DOHH2 (cell line): Measurements from ENCODE around the gene VSIG10L2.
"Not testable (repeated sequence)": the region's sequence is repeated elsewhere in the genome, so short reads cannot be mapped to it uniquely, and the experiment has no call there.

ENCODE experiments used
- H3F3A ChIP-seq: fragments of 200-600 bp; sonication (generic), shearing (Covaris generic); 2 replicates; pipeline ENCODE4 v1.6.0; 2016; ENCODE audit warnings: antibody characterized with exemption, mild to moderate bottlenecking; ENCODE audit not compliant: control insufficient read depth, insufficient read depth
- H3K27ac ChIP-seq: fragments of 200-600 bp; sonication (generic); 2 replicates; pipeline ENCODE4 v1.5.1; 2014; ENCODE audit warnings: low read depth, mild to moderate bottlenecking, low read length, moderate library complexity
- H3K27me3 ChIP-seq: fragments of 200-600 bp; sonication (generic); 2 replicates; pipeline ENCODE4 v1.6.1; 2014; ENCODE audit warnings: mild to moderate bottlenecking, low read length, mixed read lengths; ENCODE audit not compliant: control insufficient read depth
- H3K36me3 ChIP-seq: fragments of 200-600 bp; sonication (generic); 2 replicates; pipeline ENCODE4 v1.6.1; 2014; ENCODE audit warnings: mild to moderate bottlenecking, low read length, moderate library complexity, mixed read lengths; ENCODE audit not compliant: control insufficient read depth
- H3K4me1 ChIP-seq: fragments of 200-600 bp; sonication (generic); 2 replicates; pipeline ENCODE4 v1.6.1; 2014; ENCODE audit warnings: mild to moderate bottlenecking, low read length, mixed read lengths; ENCODE audit not compliant: control insufficient read depth
- H3K4me2 ChIP-seq: fragments of 200-600 bp; sonication (generic); 2 replicates; pipeline ENCODE4 v1.6.0; 2014; ENCODE audit warnings: mild to moderate bottlenecking, low read length, moderate library complexity
- H3K4me3 ChIP-seq: fragments of 200-600 bp; sonication (generic); 2 replicates; pipeline ENCODE4 v1.5.1; 2014; ENCODE audit warnings: mild to moderate bottlenecking, low read length, mixed read lengths
- H3K79me2 ChIP-seq: fragments of 200-600 bp; sonication (generic); 2 replicates; pipeline ENCODE4 v1.6.1; 2014; ENCODE audit warnings: mild to moderate bottlenecking, low read length, mixed read lengths; ENCODE audit not compliant: control insufficient read depth
- H3K9me2 ChIP-seq: fragments of 200-600 bp; sonication (generic); replicated peaks from 2 replicates; pipeline ENCODE4 v1.6.1; 2014; ENCODE audit warnings: mild to moderate bottlenecking, low read length, mixed read lengths; ENCODE audit not compliant: control insufficient read depth
- H3K9me3 ChIP-seq: fragments of 200-600 bp; sonication (generic); 2 replicates; pipeline ENCODE4 v1.6.1; 2014; ENCODE audit warnings: antibody characterized with exemption, low read length, mixed read lengths; ENCODE audit not compliant: control insufficient read depth, insufficient read depth
- H4K20me1 ChIP-seq: fragments of 200-600 bp; sonication (generic); 2 replicates; pipeline ENCODE4 v1.6.0; 2014; ENCODE audit warnings: low read depth, mild to moderate bottlenecking, antibody characterized with exemption, low read length, moderate library complexity; ENCODE audit not compliant: control insufficient read depth, insufficient read depth
- EZH2phosphoT487 ChIP-seq: fragments of 200-600 bp; sonication (generic); IDR thresholded peaks from 2 replicates; pipeline ENCODE4 v1.6.1; 2017; ENCODE audit warnings: borderline replicate concordance, mild to moderate bottlenecking, antibody characterized with exemption, low read length, moderate library complexity, mixed read lengths
- TF ChIP-seq, protein P1 (sequence below): fragments of 200-600 bp; sonication (generic); IDR thresholded peaks from one replicate; pipeline ENCODE4 v1.5.1; 2014; ENCODE audit warnings: antibody characterized with exemption, mild to moderate bottlenecking, low read depth, low read length; ENCODE audit not compliant: poor library complexity, severe bottlenecking

Gene VSIG10L2

GRCh38 chr11:125979511-125979910, 33.7 kb downstream of the VSIG10L2 start:
- TF ChIP-seq, protein P1, sequence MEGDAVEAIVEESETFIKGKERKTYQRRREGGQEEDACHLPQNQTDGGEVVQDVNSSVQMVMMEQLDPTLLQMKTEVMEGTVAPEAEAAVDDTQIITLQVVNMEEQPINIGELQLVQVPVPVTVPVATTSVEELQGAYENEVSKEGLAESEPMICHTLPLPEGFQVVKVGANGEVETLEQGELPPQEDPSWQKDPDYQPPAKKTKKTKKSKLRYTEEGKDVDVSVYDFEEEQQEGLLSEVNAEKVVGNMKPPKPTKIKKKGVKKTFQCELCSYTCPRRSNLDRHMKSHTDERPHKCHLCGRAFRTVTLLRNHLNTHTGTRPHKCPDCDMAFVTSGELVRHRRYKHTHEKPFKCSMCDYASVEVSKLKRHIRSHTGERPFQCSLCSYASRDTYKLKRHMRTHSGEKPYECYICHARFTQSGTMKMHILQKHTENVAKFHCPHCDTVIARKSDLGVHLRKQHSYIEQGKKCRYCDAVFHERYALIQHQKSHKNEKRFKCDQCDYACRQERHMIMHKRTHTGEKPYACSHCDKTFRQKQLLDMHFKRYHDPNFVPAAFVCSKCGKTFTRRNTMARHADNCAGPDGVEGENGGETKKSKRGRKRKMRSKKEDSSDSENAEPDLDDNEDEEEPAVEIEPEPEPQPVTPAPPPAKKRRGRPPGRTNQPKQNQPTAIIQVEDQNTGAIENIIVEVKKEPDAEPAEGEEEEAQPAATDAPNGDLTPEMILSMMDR = no peak
- no peak for TF ChIP-seq EZH2phosphoT487
- no peaks in the 10 kb centered on the region for H3K36me3 ChIP-seq
- no peak overlapping the region for H3K27ac ChIP-seq

DNA sequence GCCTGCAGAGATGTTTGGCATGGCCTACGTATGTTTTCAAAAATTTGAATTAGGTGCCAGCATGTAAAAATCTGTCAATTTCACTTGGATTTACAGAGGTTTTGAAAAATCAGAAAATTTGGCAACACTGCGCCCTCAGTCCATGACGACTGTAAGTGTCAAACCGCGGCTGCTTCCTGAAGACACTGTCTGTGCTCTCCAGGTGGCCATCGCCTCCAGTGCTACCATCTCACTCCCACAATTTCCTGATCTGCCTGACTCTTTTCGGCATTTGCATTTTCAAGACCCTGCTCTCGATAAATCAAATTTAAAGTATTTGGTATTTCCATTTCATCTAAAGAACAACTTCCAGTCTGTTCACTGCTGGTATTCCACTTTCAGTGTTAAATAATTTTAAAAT, 34.6 kb downstream of the VSIG10L2 start:
- Histone ChIP-seq H3K79me2 (no peaks in the 10 kb centered on the region), H3K27me3 (no peaks in the 10 kb centered on the region; the same call in 1 of the 2 replicates), H3K4me1 (peaks cover 4% of the 10 kb centered on the region; the same call in 1 of the 2 replicates), H3F3A (no peaks in the 10 kb centered on the region), H3K4me2 (no peak overlapping the region), H4K20me1 (no peaks in the 10 kb centered on the region), H3K4me3 (no peak overlapping the region), H3K36me3 (no peaks in the 10 kb centered on the region), H3K27ac (no peak overlapping the region), H3K9me2 (no peaks in the 10 kb centered on the region), H3K9me3 (no peaks in the 10 kb centered on the region)
- TF ChIP-seq, protein P1 = no peak
- TF ChIP-seq EZH2phosphoT487 = no peak

More at GRCh38 chr11:125979511-125979910, 33.7 kb downstream of the VSIG10L2 start:
- Histone ChIP-seq H3K9me3 (no peaks in the 10 kb centered on the region), H3K9me2 (no peaks in the 10 kb centered on the region), H3K4me1 (peaks cover 4% of the 10 kb centered on the region; the same call in 1 of the 2 replicates), H3K79me2 (no peaks in the 10 kb centered on the region), H3K4me2 (no peak overlapping the region), H3K4me3 (no peak overlapping the region), H3K27me3 (no peaks in the 10 kb centered on the region; the same call in 1 of the 2 replicates), H3F3A (no peaks in the 10 kb centered on the region), H4K20me1 (no peaks in the 10 kb centered on the region)

- no peak overlapping the region for H3K27ac ChIP-seq
- no peak overlapping the region for H3K4me3 ChIP-seq
- peaks cover 4% of the 10 kb centered on the region; the same call in 1 of the 2 replicates for H3K4me1 ChIP-seq
- H3F3A ChIP-seq = no peaks in the 10 kb centered on the region
- TF ChIP-seq EZH2phosphoT487 = no peak
- TF ChIP-seq, protein P1 = no peak
- no peaks in the 10 kb centered on the region for H3K9me2 ChIP-seq
- H3K36me3 ChIP-seq = no peaks in the 10 kb centered on the region
- no peak overlapping the region for H3K4me2 ChIP-seq
- H3K27me3 ChIP-seq = no peaks in the 10 kb centered on the region; the same call in 1 of the 2 replicates
- H4K20me1 ChIP-seq = no peaks in the 10 kb centered on the region
- no peaks in the 10 kb centered on the region for H3K79me2 ChIP-seq
- H3K9me3 ChIP-seq = no peaks in the 10 kb centered on the region
Measured at GRCh38 chr11:125982348-125982730, 36.5 kb downstream of the VSIG10L2 start.

DNA sequence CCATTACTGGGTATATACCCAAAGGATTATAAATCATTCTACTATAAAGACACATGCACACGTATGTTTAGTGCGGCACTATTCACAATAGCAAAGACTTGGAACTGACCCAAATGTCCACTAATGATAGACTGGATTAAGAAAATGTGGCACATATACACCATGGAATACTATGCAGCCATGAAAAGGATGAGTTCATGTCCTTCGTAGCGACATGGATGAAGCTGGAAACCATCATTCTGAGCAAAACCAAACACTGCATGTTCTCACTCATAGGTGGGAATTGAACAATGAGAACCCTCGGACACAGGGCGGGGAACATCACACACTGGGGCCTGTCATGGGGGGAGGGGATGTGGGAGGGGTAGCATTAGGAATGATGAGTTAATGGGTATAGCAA, 40.1 kb downstream of the VSIG10L2 start:
- not testable (repeated sequence) for H3K4me2 ChIP-seq, H3K9me2 ChIP-seq, H3F3A ChIP-seq, H3K27me3 ChIP-seq, H3K79me2 ChIP-seq, H3K9me3 ChIP-seq, H3K36me3 ChIP-seq, H4K20me1 ChIP-seq, H3K27ac ChIP-seq, H3K4me3 ChIP-seq, H3K4me1 ChIP-seq
